GM20000 (cell line): ENCODE data around the gene SMARCD3.
A peak's percentile ranks its signal among the peaks of the same experiment; 100 is the strongest.

Experiments used
- DNase-seq: peaks from one replicate; pipeline ENCODE4 v3.0.0; 2012; ENCODE audit warnings: low spot score
- TF ChIP-seq, protein P1 (sequence below): IDR thresholded peaks from 2 replicates; pipeline ENCODE4 v1.5.1; 2012; ENCODE audit warnings: mild to moderate bottlenecking, control low read depth; ENCODE audit errors: extremely low read depth, missing control alignments

SMARCD3 gene

DNA sequence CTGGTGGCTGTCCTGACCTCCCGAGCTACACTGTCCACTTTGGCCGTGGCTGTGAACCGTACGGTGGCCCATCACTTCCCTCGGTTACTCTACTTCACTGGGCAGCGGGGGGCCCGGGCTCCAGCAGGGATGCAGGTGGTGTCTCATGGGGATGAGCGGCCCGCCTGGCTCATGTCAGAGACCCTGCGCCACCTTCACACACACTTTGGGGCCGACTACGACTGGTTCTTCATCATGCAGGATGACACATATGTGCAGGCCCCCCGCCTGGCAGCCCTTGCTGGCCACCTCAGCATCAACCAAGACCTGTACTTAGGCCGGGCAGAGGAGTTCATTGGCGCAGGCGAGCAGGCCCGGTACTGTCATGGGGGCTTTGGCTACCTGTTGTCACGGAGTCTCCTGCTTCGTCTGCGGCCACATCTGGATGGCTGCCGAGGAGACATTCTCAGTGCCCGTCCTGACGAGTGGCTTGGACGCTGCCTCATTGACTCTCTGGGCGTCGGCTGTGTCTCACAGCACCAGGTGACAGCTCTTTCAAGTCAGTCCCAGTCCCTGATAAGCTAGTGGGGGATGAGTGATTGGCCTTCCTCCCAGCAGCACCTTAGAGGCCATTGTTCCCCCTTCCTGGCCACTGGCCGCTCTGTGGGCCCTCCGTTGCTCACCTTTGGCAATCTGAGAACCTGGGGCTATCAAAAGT lies 13.3 kb downstream of the SMARCD3 start:
- TF ChIP-seq, protein P1, sequence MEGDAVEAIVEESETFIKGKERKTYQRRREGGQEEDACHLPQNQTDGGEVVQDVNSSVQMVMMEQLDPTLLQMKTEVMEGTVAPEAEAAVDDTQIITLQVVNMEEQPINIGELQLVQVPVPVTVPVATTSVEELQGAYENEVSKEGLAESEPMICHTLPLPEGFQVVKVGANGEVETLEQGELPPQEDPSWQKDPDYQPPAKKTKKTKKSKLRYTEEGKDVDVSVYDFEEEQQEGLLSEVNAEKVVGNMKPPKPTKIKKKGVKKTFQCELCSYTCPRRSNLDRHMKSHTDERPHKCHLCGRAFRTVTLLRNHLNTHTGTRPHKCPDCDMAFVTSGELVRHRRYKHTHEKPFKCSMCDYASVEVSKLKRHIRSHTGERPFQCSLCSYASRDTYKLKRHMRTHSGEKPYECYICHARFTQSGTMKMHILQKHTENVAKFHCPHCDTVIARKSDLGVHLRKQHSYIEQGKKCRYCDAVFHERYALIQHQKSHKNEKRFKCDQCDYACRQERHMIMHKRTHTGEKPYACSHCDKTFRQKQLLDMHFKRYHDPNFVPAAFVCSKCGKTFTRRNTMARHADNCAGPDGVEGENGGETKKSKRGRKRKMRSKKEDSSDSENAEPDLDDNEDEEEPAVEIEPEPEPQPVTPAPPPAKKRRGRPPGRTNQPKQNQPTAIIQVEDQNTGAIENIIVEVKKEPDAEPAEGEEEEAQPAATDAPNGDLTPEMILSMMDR: no peak
- no peak for DNase-seq

DNA sequence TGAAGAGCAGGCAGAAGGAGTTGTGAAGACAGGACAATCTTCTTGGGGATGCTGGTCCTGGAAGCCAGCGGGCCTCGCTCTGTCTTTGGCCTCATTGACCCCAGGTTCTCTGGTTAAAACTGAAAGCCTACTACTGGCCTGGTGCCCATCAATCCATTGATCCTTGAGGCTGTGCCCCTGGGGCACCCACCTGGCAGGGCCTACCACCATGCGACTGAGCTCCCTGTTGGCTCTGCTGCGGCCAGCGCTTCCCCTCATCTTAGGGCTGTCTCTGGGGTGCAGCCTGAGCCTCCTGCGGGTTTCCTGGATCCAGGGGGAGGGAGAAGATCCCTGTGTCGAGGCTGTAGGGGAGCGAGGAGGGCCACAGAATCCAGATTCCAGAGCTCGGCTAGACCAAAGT lies 14.7 kb downstream of the SMARCD3 start:
- TF ChIP-seq, protein P1: no peak
- DNase-seq: peak; percentile 10

DNA sequence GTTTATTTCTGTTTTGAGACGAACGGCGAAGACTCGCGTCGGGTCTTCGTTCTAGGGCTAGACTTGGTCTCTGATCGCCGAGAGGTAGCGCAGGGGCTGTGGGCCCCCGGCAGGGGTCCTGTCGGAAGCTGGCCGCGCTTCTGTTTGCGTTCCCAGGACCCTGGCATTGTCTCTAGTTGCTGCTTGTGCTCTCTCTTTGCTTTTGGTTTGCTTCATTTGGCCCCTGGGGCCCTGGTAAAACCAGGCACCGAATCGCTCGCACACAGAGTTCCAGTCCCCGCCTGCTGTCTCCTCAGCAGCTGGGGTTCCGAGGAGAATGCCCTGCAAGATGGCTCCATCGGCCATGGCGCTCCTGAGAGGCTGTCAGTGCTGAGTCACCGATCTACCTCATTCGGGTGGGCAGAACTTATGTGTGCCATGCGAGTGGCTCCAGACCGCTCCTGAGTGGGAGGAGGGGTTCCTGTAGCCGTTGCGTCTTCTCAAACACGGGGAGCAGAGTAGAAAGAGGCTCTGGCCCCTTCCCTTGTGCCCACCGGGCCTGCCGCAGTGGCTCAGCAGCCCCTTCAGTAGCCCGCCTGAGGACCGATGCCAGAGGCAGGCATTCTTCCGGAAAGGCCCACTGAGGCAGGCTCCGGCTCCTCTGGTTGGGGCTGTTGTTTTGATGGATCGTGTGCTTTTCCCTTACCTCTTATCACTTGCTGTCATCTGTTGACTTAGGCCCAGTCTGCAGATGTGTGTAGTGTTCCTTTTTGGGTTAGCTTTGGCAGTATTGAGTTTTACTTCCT lies 15.4 kb downstream of the SMARCD3 start:
- TF ChIP-seq, protein P1: no peak
- peak; percentile 72 for DNase-seq

DNA sequence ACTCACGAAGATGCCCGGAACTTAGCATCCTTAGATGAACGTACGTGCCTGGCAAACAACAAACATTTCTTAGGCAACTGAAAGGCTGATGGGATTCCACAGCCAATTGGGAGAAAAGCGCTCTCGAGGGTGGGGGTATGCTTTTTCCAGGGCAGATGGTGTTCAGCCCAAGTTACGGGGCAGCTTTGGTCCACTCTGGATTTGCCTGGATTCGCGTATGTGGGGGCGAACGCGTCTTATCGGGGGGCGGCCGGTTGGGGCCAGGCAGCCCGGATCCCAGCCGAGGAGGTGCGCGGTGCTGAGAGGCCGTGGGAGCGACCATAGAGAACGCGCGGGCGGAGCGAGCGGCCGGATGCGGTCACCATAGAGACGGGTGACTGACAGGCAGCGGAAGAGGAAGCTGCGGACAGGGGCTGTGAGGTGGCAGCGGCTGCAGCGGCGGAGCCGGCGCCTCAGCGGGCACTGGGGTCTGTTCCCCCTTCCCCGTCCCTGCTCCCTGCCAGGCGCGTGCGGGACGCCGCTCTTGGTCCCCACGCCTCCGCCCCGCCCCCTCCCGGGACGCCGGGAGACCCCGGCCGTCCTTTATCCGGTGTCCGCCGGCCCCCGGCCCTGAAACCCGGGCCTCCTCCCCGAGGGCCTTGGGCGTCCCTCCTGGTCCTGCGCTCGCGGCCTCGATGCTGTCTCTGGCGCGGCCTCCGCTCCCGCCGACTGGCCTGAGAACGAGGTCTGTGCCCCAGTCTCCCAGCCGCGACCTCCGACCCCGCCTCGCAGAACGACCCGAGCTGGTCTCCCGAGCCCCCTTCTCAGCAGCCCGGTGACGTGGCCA lies 16.2 kb downstream of the SMARCD3 start, which contains the start of gene CHPF2:
TSS of gene CHPF2 (plus strand) at position 393 of the 826 bp plus-strand sequence. CDS start 1,529 bp downstream, outside the sequence.
- peak; percentile 98 for DNase-seq

DNA sequence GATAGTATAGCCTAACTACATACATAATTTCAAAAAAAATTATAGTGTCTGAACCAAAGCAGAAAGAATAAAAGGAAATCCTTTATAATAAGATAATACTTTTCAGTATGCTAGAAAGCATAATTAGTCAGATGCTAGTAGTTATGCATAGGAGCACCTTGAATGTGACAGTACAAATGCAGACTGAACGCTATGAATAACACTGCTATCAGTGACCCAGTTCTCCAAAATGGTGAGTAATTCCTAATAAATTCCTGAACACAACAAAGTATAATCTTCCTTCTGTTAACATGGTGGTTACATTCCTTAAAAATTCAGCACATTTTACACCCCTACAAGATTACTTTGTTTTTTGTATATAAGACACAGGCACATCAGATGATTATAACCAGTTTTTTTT lies 17.4 kb downstream of the SMARCD3 start:
- no peak for DNase-seq
- TF ChIP-seq, protein P1: no peak

More for the DNA sequence above, 16.2 kb downstream of the SMARCD3 start, which contains the start of gene CHPF2:
- TF ChIP-seq, protein P1: no peak

DNA sequence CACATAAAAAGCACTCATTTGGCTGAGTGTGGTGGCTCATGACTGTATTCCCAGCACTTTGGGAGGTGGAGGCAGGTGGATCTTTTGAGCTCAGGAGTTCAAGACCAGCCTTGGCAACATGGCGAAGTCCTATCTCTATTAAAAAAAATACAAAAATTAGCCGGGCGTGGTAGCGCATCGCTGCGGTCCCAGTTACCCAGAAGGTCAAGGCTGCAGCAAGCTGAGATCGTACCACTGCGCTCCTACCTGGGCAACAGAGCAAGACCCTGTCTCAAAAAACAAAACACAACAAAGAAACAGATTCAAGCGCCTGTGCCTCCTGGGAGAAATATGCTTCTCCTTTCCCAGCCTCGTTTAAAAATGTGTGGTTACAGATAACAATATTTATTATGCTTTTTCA lies 19.2 kb downstream of the SMARCD3 start:
- no peak for DNase-seq
- TF ChIP-seq, protein P1: no peak
